Forelimb muscle (tissue), 1 donor: Measurements from ENCODE around the gene ZPLD1. TPM values are rescaled to one million over a fixed set of nuclear protein-coding genes. Genes with fewer than 3 reads are reported as not detected.

Source experiments
- DNase-seq: peaks from one replicate; pipeline ENCODE4 v3.0.0-alpha.2; 2013; ENCODE audit warnings: low read depth
- polyA plus RNA-seq: library from polyadenylated mRNA; unstranded; fragments of 120-200 nt; gene quantifications from one replicate; pipeline ENCODE4 v1.2.1, GENCODE V29; 2013; ENCODE audit not compliant: insufficient read length

Gene ZPLD1
- polyA plus RNA-seq, 1 donor: not detected

DNA sequence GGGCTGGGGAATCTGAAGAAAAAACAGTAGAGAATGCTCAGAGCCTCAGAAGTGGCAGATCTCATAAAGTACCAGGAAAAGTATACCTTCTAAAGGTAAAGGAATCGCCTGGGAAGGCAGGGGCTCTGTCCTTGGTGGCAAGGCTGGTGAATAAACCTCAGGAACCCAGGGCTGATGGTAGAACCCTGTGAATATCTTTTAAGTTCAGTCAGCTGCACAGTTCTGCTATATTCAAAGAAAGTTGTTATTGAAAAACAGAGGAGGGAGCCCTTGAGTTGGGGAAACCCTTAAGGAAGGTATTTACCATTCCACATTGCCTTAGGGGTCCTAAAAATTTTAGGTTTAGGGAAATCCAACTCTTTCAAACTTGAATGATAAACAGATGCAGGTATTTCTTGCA is 31.2 kb downstream of the ZPLD1 start:
- DNase-seq: no peak

DNA sequence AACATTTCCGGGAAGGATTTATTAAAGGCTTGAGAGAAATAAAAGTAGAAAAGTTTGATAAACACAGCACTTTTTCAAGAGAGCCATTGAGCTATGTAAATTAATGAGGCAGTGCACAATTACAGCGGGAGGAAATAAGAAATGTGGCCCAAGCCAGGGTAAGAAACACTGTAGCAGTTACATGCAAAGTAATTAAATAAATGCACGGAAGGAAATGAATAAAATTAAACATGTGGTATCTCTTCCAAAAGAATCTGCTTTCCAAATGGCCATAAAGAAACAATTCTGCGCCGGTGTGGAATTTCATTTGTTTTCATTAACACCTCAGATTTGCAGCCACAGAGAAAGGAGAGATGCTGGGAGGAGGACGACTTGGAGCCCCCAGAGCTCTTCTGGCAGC is 35.3 kb downstream of the ZPLD1 start:
- DNase-seq: no peak

DNA sequence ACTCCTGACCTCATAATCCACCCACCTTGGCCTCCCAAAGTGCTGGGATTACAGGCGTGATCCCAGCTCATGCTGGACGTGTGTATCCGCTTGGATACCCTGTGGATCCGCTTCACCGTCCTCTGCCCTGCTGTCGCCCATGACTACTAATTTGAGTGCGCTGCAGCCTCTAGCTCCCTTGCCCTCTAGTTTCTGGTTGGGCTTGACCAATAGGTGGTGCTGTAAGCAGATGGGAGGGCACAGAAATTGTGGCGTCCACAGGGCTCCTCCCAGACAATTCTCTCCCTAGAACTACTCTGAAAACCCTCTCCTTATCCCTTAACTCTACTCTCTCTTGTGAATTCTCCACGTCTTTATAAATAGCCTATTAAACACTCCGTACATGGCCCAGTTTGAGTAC is 36.2 kb downstream of the ZPLD1 start:
- DNase-seq: no peak

DNA sequence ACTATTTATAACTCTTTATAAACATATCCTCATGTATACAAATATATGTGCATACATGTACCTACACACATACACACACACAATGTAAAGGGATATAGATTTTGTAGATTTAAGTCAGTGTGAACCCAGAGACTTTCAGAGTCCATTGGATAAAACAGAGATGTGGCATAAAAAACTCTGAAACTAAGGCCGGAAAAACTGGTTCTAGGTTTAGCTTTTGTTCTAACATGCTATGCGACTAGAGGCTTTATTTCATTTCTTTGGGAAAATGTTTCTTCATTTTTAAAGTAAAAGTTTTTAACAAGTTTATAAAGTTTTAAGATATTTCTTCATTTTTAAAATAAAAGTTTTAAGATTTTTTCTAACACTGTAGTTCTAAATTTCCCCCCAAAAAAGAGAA is 36.7 kb downstream of the ZPLD1 start:
- DNase-seq: no peak

DNA sequence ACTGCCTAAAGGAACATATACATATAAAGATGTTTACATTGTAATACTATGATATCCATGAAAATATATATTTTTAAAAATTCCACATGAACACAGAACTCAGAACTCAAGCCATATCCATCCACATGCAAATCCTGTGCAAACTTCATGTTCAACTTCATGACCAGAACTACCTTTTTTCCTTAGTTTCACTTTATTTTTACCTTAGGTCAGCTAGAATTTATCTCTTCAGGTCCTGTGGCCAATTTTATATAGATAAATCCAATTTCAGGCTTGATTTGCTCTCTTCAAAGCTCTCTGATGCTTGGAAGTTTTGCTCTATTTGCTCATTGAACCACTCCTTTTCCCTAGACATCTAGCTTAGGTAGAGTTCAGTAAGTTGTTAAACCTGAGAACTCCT is 38.8 kb downstream of the ZPLD1 start:
- no peak for DNase-seq

DNA sequence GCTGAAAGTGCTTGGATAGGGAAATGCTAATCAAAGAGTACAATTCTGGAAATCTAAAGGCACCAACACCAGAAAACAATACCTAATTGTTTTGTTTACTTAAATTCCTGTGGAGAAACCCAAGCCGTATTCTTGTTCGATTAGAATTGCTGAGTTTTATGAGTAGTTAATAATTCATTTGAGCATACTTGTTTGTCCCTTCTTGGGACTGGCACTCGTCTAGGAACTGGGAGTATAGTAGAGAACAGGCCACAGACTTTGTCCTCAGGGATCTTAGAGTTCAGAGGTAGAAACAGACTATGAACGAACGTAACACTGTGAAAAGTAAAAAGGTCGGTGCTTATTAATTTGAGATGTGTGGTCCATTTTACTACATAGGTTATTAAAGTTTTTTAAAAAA is 39.4 kb downstream of the ZPLD1 start:
- DNase-seq: no peak

DNA sequence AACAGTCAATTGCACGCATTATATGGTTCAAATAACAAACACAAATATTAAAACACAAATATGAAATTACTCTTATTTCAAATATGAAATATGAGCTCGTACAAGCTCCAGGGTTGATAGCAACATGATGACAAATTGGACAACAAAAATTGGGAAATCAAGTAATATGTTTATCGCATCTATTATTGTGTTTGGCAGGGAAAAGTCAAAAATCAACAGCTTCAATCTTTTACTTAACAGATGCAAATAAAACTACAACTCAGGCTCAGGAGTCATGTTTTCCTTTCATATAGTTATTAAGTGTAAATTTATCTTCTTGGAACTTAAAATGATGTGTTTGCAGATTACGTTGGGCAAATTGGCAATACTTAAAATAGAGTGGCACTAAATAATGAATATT is 41.4 kb downstream of the ZPLD1 start:
- no peak for DNase-seq

DNA sequence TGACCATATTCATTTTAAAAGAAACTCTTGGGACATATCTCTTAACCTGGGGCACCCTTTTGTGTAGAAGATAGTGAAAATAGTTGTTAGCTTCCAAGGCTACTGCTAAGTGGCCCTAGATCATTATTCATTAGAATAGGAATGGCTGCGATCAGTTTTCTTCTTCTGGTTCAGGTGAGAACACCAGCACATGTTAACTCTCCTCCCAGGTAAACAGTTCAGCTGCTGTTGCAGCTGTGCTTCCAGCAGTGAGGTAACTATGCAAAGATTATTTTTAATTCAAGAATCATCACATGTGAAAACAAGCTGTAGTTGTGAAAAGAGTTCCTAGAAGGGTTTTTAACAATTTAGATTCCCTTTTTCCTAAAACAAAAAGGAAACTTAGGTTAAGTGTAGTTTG is 43.3 kb downstream of the ZPLD1 start:
- DNase-seq: no peak

DNA sequence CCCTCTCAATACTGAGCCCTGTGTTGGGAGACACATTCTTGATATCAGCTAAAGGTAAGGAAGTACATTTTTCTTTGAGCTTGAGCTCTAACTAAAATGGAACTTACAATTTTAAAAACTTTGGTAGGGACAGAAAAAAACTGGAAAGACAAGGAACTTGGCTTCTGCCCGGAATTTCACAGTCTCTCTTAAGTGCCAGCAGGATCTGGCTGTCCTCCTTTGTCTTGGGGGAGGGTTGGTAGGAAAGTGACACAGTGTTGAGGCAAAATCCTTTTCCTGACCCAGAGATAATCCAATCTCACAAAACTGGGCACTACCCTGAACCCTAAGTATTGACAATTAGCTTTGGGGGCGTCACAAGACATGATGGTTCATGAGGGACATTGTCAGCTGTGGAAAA is 45.3 kb downstream of the ZPLD1 start:
- DNase-seq: no peak

DNA sequence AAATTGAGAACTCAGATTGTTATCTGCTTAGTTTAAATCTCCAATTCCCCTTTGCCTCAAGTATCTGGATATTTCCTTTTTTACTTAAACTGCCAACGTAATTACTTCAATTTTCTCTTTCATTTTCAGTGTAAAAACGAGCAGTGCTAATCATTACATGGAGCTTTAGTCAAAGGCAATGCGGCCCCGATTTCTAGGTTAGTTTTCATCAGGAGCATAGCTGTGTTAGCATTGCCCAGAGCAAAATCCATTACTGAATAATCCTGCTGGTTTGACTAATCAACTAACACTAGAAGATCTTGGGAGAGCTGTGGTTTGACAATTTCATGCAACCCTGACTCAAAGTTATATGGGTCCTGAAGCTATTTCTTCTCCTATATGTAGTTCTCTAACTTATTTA is 46.2 kb downstream of the ZPLD1 start:
- no peak for DNase-seq

DNA sequence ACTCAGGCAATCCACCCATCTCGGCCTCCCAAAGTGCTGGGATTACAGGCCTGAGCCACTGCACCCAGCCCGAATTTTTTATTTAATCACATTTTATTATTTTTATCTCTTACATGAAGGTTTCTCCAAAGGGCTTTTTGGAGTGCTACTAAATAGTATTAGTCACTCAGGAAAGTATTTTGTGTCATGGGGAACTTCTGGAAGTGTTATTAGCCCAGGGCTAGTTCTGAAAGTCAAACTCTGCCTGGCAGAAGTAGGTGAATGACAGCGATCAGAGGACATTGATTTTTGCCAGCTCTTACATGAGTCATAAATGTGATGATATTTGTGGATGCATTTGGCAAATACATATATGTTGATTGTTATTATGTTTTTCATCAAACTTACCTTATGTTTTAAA is 48.7 kb downstream of the ZPLD1 start:
- no peak for DNase-seq

DNA sequence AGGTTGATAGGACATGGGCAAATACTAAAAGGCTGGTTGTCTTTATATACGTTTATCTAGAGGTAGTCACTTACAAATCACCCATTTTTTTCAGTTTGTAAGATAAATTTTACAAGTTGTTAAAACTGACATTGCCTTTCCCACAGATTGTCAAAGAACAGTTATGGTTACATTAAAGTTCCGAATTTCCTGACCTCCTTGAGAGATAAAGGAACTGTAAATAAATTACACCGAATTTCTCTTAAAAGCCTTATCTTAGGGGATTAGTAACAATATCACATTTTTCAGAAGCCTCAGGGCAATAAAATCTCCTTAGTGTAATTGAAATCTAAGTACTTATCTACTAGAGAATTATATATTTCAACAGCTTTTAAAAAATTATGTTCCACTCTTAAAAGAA is 49.5 kb downstream of the ZPLD1 start:
- DNase-seq: no peak

DNA sequence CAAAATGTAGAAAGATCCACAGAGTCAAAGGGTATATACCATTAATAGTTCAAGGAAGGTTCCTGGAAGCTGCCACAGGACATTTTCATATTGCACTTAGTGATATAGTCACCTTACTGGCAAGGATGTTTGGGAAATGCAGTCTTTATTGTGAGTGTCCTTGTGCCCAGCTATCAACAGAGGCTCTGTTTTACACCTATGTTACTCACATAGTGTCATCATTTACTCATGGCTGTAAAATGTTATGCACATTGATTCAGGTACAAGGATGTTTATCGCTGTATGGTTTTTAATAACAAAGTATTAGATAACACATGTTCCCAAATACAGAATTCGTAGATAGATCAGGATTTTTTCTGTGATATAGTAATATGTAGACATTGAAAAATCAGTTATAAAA is 50.9 kb downstream of the ZPLD1 start:
- no peak for DNase-seq

DNA sequence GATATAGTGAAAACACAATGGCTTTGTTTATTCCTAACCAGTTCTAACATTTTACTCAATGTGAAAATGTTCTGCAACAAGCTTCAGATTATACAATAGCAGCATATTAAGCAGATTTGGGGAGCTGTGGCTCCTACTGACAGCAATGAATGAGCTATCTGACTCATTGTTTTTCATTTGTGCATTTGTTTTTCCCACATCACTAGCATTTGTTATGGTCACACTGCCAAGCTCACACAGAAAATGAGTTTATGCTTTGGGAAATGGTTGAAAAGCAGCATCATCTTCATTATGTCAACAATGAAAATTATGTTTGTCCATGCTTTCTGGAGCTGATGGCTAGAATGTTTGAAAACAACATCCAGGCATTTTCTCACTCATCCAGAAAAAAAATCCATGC is 53.5 kb downstream of the ZPLD1 start:
- DNase-seq: no peak

DNA sequence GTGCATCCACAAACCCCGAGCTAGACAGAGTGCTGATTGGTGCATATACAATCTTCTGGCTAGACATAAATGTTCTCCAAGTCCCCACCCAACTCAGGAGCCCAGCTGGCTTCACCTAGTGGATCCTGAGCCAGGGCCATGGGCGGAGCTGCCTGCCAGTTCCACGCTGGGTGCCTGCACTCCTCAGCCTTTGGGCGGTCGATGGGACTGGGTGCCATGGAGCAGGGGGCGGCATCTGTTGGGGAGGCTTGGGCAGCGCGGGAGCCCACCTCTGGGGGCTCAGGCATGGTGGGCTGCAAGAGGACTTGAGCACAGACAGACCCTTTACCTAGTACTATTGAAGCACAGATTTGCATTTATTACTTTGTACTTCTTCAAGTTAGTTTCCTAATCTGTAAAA is 57.5 kb downstream of the ZPLD1 start:
- DNase-seq: no peak

DNA sequence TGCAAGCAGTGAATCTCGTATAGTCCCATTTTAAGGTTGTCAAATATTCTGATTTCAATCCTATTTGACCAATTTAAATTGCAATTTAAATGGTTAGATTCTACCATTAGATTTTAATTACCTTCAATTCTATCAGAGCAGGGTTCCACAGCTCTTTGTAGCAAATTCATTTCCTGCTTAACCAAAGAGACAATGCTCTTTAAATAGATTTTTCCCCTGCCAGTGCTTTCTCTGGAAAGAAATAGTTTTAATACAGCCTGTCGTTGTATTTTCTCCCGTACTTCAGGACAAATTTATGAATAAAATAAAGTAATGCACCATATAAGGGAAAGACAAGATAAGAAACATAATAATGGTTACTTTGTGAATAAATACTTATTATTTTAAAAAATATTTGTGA is 62.8 kb downstream of the ZPLD1 start:
- DNase-seq: no peak

DNA sequence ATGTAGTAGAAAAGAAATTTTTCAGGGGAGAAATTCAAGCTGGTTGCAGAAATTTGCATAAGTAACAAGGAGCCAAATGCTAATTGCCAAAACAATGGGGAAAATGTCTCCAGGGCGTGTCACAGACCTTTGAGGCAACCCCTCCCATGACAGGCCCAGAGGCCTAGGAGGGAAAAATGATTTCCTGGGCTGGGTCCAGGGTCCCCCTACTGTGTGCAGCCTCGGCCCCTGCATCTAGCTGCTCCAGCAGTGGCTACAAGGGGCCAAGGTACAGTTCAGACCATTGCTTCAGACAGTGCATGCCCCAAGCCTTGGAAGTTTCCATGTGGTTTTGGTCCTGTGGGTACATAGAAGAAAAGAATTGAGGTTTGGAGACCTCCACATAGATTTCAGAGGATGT is 70.7 kb downstream of the ZPLD1 start:
- no peak for DNase-seq

DNA sequence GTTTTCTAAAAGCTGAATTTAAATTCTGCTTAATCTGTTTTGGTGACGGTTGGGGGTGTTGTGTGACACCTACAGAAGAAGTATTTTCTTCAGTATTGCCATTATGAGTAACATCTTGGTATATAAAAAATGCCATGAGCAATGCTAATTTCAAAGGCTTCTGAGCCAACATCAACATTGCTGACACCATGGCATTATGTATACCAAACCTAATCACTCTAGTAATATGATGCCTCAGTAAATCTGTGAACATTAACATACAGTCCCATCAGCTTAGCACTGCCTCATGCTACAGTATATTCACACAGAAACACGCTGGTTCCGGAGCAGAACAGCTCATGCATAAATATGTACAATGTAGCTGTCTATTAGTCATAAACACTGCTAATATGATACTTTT is 75.8 kb downstream of the ZPLD1 start:
- no peak for DNase-seq

DNA sequence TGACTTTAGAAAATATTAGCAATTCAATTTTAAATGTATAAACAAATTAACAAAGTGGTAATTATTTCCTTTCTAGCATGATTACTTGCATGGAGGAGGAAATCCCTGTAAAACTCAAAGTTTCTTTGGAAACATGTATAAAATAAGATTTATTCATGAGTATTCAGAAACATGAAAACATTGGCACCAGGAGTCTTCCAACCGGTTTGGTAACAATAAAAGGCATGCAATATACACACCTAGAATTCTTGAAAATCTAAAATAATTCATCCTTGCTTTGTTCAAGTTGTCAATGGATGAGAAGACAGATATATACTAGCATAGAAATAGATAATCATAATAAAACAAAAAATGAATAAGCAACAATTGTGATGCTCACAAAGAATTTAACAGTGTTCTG is 76.4 kb downstream of the ZPLD1 start:
- no peak for DNase-seq

DNA sequence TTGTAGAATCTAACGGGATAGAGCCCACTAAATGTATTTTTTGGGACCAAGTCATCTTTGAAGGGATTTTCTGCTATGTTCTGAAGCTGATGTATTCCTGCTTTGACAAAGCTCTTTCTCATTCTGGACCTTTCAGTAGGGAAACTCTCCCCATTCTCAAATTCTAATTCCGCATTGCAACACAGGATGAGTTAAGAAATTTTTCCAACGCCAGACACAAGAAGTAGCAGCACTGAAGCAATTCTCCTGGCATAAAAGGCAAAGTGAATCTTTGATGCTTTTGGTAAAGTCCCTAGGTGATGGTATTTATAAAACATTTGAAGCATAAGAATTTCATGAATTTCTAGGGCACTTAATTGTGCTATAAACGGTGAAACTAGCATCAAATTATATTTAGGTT is 76.8 kb downstream of the ZPLD1 start:
- DNase-seq: no peak

DNA sequence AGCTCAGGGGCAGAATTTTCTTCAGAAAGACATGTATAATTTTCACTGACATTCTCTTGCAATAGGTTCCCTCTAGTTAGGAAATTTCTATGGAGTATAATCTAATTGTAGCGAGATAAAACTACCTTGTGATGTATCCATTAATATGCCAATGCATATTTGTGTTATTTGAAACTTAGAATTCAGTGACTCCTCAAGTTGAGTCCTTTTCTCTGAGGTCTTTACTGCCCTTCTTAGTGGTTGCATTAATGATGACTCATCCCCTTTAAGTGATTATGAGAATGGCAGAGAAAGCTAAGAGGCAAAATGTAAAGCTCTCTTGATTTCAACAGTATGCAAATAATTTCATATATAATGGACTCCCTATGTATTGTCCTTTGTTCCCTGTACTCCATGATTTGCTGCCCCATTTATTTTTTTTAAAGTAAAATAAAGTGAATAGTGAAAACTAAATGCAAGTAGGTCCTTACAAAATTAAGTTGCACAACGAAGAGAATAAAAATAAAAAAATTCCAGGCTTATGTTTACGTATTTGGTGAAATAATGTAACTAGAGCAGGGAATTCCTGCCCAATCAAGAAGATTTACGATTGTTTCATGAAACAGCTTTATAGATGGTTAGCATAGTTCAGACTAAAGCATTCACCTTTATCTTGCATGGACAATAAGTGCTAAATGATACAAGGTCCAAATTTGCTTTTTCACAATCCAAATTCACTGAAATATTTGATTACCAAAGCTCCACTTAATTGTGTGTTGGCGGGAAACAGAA is 78.1 kb downstream of the ZPLD1 start:
- no peak for DNase-seq

DNA sequence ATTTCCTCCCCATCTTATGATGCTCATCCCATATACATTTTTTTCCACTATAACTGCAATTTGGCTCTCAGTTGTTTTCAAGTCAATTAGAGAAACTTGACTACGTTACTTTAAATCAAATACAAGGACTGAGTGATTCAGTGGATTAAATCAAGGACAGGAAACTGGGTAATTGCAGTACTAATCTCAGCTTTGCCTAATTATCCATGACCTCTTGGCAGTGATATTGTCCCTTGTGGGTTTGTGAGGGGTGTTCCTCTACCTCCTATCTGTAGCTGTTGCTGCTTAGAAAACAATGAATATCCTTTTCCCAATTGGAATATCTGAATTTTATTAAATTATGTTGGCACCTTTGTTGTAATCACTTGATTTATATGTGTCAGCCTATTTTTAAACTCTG is 79.4 kb downstream of the ZPLD1 start:
- no peak for DNase-seq

DNA sequence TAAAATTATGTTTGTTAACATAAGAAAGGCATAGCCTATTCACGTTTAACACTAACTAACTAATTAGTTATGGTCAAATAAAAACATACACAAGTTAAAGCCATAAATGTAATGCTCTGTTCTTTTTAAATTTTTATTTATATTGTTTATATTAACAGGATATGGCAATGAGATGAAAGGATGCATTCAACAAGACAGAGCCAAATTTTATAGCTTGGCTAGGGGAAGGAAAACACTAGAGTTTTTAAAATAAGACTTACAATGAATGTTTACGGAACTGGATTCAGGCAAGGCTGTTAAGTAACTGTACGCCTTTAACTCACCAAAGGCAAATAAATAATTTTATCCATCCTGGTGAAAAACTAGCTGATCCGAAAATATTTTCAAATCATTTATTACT is 86.4 kb downstream of the ZPLD1 start:
- no peak for DNase-seq

DNA sequence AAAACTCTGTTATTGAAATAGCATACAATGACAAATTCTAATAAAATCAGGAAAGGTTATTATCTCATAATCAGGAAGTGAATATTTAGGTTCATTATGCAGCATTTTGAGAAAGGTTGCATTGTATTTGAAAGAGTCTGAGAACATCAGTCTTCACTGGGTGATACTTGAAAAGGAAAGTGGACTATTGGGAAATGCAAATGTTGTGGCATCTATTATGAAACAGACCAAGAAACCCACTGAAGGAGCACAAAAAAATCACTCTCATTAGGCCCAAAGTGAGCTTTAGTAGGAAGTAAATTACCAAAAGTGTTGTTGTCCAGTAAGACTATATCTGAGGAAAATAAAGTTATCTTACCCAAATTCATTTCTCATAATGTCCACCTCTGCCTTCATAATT is 90.8 kb downstream of the ZPLD1 start:
- DNase-seq: no peak
